Breast epithelium (tissue), 3 donors: ENCODE results near the gene ELANE.

Experiments used
- CTCF ChIP-seq, 3 donors: fragments of 450-650 bp; IDR thresholded peaks; one replicate each; pipeline ENCODE4 v1.5.1; 2016 to 2017; ENCODE audit warnings: antibody characterized with exemption in 3 of 3, mild to moderate bottlenecking in 3 of 3, moderate library complexity in 3 of 3
- POLR2A ChIP-seq: fragments of 450-650 bp; IDR thresholded peaks from one replicate; pipeline ENCODE4 v1.6.1; 2016; ENCODE audit warnings: antibody characterized with exemption, mild to moderate bottlenecking, moderate library complexity
- POLR2AphosphoS5 ChIP-seq, 3 donors: sonication (generic); formaldehyde crosslinking; IDR thresholded peaks; one replicate each; pipeline ENCODE4 v1.6.1; 2017; ENCODE audit warnings: antibody characterized with exemption in 3 of 3

GRCh38 chr19:814152-815078, 37.7 kb upstream of the ELANE start:
- TF ChIP-seq POLR2A (no peak), CTCF (IDR thresholded peaks at IDR 0.05) (no peak), POLR2AphosphoS5 (IDR thresholded peaks at IDR 0.05) (no peak)
